ENCODE results near the gene FAM234A. TPM values are rescaled to one million over a fixed set of nuclear protein-coding genes. Genes with fewer than 3 reads are reported as not detected.

FAM234A gene
- total and polyA plus RNA-seq, 4 donors, result 34.8 to 66.3 (median 58.2) TPM

GRCh38 chr16:284204-285120 lies 49.8 kb downstream of the FAM234A start:
- no peak for DNase-seq (ENCODE audit: low read depth in 4 of 6, low spot score in 6 of 6)
- Histone ChIP-seq H3K4me3 (ENCODE audit: low read depth, low read length) (no peak overlapping the region), H3K4me1 (ENCODE audit: control insufficient read depth, insufficient read depth, low read length) (peaks cover 18% of the 10 kb centered on the region), H3K36me3 (ENCODE audit: control insufficient read depth, insufficient read depth, low read length) (peaks cover 70% of the 10 kb centered on the region), H3K27ac (ENCODE audit: low read depth, low read length) (no peak overlapping the region), H3K9me3 (ENCODE audit: control insufficient read depth, insufficient read depth, low read length) (no peaks in the 10 kb centered on the region), H3K27me3 (ENCODE audit: control insufficient read depth, insufficient read depth, low read length) (peaks cover 21% of the 10 kb centered on the region)
- WGBS (ENCODE audit: insufficient coverage), result 93% methylated on average over 52 of the region's 52 CpGs

- Histone ChIP-seq H3K27me3 (ENCODE audit: control insufficient read depth, insufficient read depth, low read length) (peaks cover 16% of the 10 kb centered on the region), H3K4me3 (ENCODE audit: low read depth, low read length) (no peak overlapping the region), H3K9me3 (ENCODE audit: control insufficient read depth, insufficient read depth, low read length) (no peaks in the 10 kb centered on the region), H3K4me1 (ENCODE audit: control insufficient read depth, insufficient read depth, low read length) (peaks cover 14% of the 10 kb centered on the region), H3K27ac (ENCODE audit: low read depth, low read length) (no peak overlapping the region), H3K36me3 (ENCODE audit: control insufficient read depth, insufficient read depth, low read length) (peaks cover 79% of the 10 kb centered on the region)
- WGBS (ENCODE audit: insufficient coverage), result 95% methylated on average over 28 of the region's 48 CpGs
- DNase-seq (ENCODE audit: low read depth in 4 of 6, low spot score in 6 of 6), result no peak
These were observed 50.8 kb downstream of the FAM234A start for GRCh38 chr16:285146-286055.

DNA sequence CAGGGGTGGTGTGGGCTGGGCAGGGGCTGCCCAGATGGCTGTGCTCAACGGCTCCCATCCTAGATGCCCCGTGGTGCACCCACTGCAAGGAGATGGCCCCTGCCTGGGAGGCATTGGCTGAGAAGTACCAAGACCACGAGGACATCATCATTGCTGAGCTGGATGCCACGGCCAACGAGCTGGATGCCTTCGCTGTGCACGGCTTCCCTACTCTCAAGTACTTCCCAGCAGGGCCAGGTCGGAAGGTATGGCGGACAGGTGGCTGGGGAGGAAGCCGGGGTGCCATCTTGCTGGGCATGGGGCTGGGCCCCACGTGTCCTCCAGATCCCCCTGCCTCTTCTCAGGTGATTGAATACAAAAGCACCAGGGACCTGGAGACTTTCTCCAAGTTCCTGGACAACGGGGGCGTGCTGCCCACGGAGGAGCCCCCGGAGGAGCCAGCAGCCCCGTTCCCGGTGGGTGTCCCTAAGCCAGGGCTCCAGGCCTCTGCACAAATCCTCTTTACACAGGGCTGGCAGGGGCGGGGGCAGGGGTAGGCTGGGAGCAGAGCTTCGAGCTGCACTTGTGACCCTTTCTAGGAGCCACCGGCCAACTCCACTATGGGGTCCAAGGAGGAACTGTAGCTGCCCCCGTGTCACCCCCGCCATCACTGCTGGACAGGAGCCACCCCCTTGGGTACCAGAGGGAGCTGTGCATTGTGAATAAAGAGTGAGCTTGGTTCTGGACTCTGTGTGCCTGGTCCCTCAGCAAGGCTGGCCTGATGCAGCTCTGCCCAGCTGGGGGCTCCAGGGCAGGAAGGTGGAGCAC lies 52.1 kb downstream of the FAM234A start:
- Histone ChIP-seq H3K27me3 (ENCODE audit: control insufficient read depth, insufficient read depth, low read length) (peaks cover 5% of the 10 kb centered on the region), H3K9me3 (ENCODE audit: control insufficient read depth, insufficient read depth, low read length) (no peaks in the 10 kb centered on the region), H3K36me3 (ENCODE audit: control insufficient read depth, insufficient read depth, low read length) (peaks cover 92% of the 10 kb centered on the region), H3K27ac (ENCODE audit: low read depth, low read length) (no peak overlapping the region), H3K4me1 (ENCODE audit: control insufficient read depth, insufficient read depth, low read length) (peaks cover 4% of the 10 kb centered on the region), H3K4me3 (ENCODE audit: low read depth, low read length) (no peak overlapping the region)
- no peak for DNase-seq (ENCODE audit: low read depth in 4 of 6, low spot score in 6 of 6)
- 93% methylated on average over 21 of the region's 22 CpGs for WGBS (ENCODE audit: insufficient coverage)

DNA sequence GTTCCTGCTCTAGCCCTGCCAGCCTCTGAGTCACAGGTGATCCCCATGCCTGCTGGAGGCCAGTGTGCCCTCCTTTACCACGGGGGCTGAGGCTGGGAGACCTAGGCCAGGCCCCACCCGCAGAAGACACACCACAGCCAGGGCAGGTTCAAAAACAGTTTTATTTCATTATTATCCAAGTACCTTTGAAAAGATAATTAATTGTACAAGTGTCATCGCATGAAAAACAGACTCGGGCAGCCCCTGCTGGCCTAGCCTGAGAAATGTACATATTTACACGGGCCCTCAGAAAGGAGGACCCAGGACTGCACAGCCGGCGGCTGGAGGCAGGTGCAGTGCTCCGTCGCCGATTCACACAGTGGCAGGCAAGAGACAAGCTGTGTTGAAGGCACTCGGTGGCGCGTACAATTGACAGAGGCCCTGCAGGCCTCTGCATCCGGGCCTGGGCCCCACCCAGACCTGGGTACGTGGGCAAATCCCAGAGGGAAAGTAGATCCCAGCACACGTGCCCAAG lies 52.7 kb downstream of the FAM234A start:
- WGBS (ENCODE audit: insufficient coverage), result 71% methylated on average over 15 of the region's 16 CpGs
- DNase-seq (ENCODE audit: low read depth in 4 of 6, low spot score in 6 of 6), result no peak
- H3K4me1 ChIP-seq (ENCODE audit: control insufficient read depth, insufficient read depth, low read length), result no peaks in the 10 kb centered on the region
- no peaks in the 10 kb centered on the region for H3K9me3 ChIP-seq (ENCODE audit: control insufficient read depth, insufficient read depth, low read length)
- no peak overlapping the region for H3K4me3 ChIP-seq (ENCODE audit: low read depth, low read length)
- peaks cover 94% of the 10 kb centered on the region for H3K36me3 ChIP-seq (ENCODE audit: control insufficient read depth, insufficient read depth, low read length)
- no peak overlapping the region for H3K27ac ChIP-seq (ENCODE audit: low read depth, low read length)
- H3K27me3 ChIP-seq (ENCODE audit: control insufficient read depth, insufficient read depth, low read length), result no peaks in the 10 kb centered on the region

- Histone ChIP-seq H3K27ac (ENCODE audit: low read depth, low read length) (no peak overlapping the region), H3K36me3 (ENCODE audit: control insufficient read depth, insufficient read depth, low read length) (peaks cover 95% of the 10 kb centered on the region), H3K4me1 (ENCODE audit: control insufficient read depth, insufficient read depth, low read length) (no peaks in the 10 kb centered on the region), H3K27me3 (ENCODE audit: control insufficient read depth, insufficient read depth, low read length) (no peaks in the 10 kb centered on the region), H3K4me3 (ENCODE audit: low read depth, low read length) (no peak overlapping the region), H3K9me3 (ENCODE audit: control insufficient read depth, insufficient read depth, low read length) (no peaks in the 10 kb centered on the region)
- no peak for DNase-seq (ENCODE audit: low read depth in 4 of 6, low spot score in 6 of 6)
- 94% methylated on average over 28 of the region's 33 CpGs for WGBS (ENCODE audit: insufficient coverage)
These were observed 53.6 kb downstream of the FAM234A start for GRCh38 chr16:287981-288920.

GRCh38 chr16:289395-289997 lies 54.9 kb downstream of the FAM234A start:
- no peaks in the 10 kb centered on the region for H3K4me1 ChIP-seq (ENCODE audit: control insufficient read depth, insufficient read depth, low read length)
- no peak for DNase-seq (ENCODE audit: low read depth in 4 of 6, low spot score in 6 of 6)
- H3K27me3 ChIP-seq (ENCODE audit: control insufficient read depth, insufficient read depth, low read length), result no peaks in the 10 kb centered on the region
- WGBS (ENCODE audit: insufficient coverage), result 95% methylated on average over 22 of the region's 22 CpGs
- no peaks in the 10 kb centered on the region for H3K9me3 ChIP-seq (ENCODE audit: control insufficient read depth, insufficient read depth, low read length)
- no peak overlapping the region for H3K27ac ChIP-seq (ENCODE audit: low read depth, low read length)
- H3K4me3 ChIP-seq (ENCODE audit: low read depth, low read length), result no peak overlapping the region
- H3K36me3 ChIP-seq (ENCODE audit: control insufficient read depth, insufficient read depth, low read length), result peaks cover 88% of the 10 kb centered on the region

GRCh38 chr16:290015-290680 lies 55.5 kb downstream of the FAM234A start:
- DNase-seq (ENCODE audit: low read depth in 4 of 6, low spot score in 6 of 6), result no peak
- peaks cover 86% of the 10 kb centered on the region for H3K36me3 ChIP-seq (ENCODE audit: control insufficient read depth, insufficient read depth, low read length)
- 91% methylated on average over 25 of the region's 25 CpGs for WGBS (ENCODE audit: insufficient coverage)

More at GRCh38 chr16:290015-290680, 55.5 kb downstream of the FAM234A start:
- Histone ChIP-seq H3K27me3 (ENCODE audit: control insufficient read depth, insufficient read depth, low read length) (no peaks in the 10 kb centered on the region), H3K27ac (ENCODE audit: low read depth, low read length) (no peak overlapping the region), H3K9me3 (ENCODE audit: control insufficient read depth, insufficient read depth, low read length) (no peaks in the 10 kb centered on the region), H3K4me3 (ENCODE audit: low read depth, low read length) (no peak overlapping the region), H3K4me1 (ENCODE audit: control insufficient read depth, insufficient read depth, low read length) (no peaks in the 10 kb centered on the region)
